ENCODE measurements around the gene IFT88. TPM values are rescaled to one million over a fixed set of nuclear protein-coding genes. Genes with fewer than 3 reads are reported as not detected.

Gene IFT88
- total RNA-seq, 1 experiment from 2014 or later = 5.2 TPM

- Histone ChIP-seq H4K8ac (replicated peaks; ENCODE audit: insufficient read length, low read depth, low read length) (no peak overlapping the region), H3K56ac (ENCODE audit: insufficient read length, low read depth, low read length) (no peak overlapping the region), H3K9ac (ENCODE audit: extremely low read depth, insufficient read length, low read length) (no peak overlapping the region), H2BK12ac (ENCODE audit: insufficient read length, low read depth, low read length) (no peak overlapping the region), H2AFZ (ENCODE audit: low read length) (no peak overlapping the region), H2BK20ac (ENCODE audit: low read depth, low read length, poor library complexity, severe bottlenecking) (no peak overlapping the region), H3K4me1 (ENCODE audit: insufficient read depth, low read length) (no peaks in the 10 kb centered on the region), H3K79me1 (ENCODE audit: insufficient read depth, low read depth, low read length, poor library complexity, severe bottlenecking) (no peaks in the 10 kb centered on the region), H3K4ac (ENCODE audit: low read depth, low read length) (no peak overlapping the region), H3K79me2 (ENCODE audit: insufficient read depth, low read length) (no peaks in the 10 kb centered on the region), H4K20me1 (ENCODE audit: control insufficient read depth, insufficient read depth, insufficient read length) (no peaks in the 10 kb centered on the region), H2BK15ac (ENCODE audit: low read depth, low read length) (no peak overlapping the region), H4K5ac (ENCODE audit: insufficient read length, low read depth, low read length) (no peak overlapping the region), H3K14ac (ENCODE audit: insufficient read depth, low read length) (no peak overlapping the region), H3T11ph (ENCODE audit: low read length) (no peak overlapping the region), H2BK120ac (ENCODE audit: low read depth, low read length, poor library complexity, severe bottlenecking) (no peak overlapping the region), H3K9me3 (ENCODE audit: control insufficient read depth, low read depth, low read length) (no peaks in the 10 kb centered on the region), H3K27ac (ENCODE audit: insufficient read length, low read depth, low read length) (no peak overlapping the region), H3K4me2 (ENCODE audit: insufficient read depth, insufficient read length, low read length) (no peak overlapping the region), H2AK5ac (ENCODE audit: insufficient read length, low read length) (no peak overlapping the region), H3K23me2 (ENCODE audit: insufficient read length, low read depth, low read length, poor library complexity, severe bottlenecking) (no peaks in the 10 kb centered on the region), H2BK5ac (ENCODE audit: insufficient read length, low read length) (no peak overlapping the region), H3K23ac (ENCODE audit: insufficient read length, low read depth, low read length) (no peak overlapping the region), H4K91ac (ENCODE audit: insufficient read length, low read depth, low read length) (no peak overlapping the region), H3K27me3 (ENCODE audit: insufficient read depth, low read length) (no peaks in the 10 kb centered on the region), H3K18ac (ENCODE audit: insufficient read length, low read depth, low read length) (no peak overlapping the region)
- H3K4me1 Mint-ChIP-seq = peaks cover 44 to 50% of the 10 kb centered on the region in 2 experiments
- TF ChIP-seq CTCF (conservative IDR thresholded peaks at IDR 0.05) = no peak
- H3K27ac Mint-ChIP-seq = no peak overlapping the region
- no peak overlapping the region for H3K4me3 Mint-ChIP-seq
- DNase-seq = no peak
- no peaks in the 10 kb centered on the region for H3K36me3 Mint-ChIP-seq (ENCODE audit: insufficient read depth in 1 of 3, low read depth in 3 of 3)
- H3K27me3 Mint-ChIP-seq (ENCODE audit: low read depth) = no peaks in the 10 kb centered on the region
- no CpG with 5 or more reads among the region's 3 CpGs for WGBS (ENCODE audit: extremely low coverage, insufficient read length, low lambda C conversion rate)
- no peaks in the 10 kb centered on the region for H3K9me3 Mint-ChIP-seq
These were observed 112.9 kb downstream of the IFT88 start for GRCh38 chr13:20679879-20680278.

Data from H9 (cell line).